ENCODE data around the gene PRKG1.
A peak's percentile ranks its signal among the peaks of the same experiment; 100 is the strongest.

- TF ChIP-seq CTCF (IDR thresholded peaks at IDR 0.05; ENCODE audit: low read depth, low read length) (peak; percentile 76), EZH2phosphoT487 (IDR thresholded peaks at IDR 0.05; ENCODE audit: low read depth) (no peak)
These were observed 348.2 kb downstream of the PRKG1 start for GRCh38 chr10:51422311-51423120.

Measured in OCI-LY3 (cell line).